GM10248 (cell line): ENCODE measurements around the gene SEMG1.
A peak's percentile ranks its signal among the peaks of the same experiment; 100 is the strongest.

Experiments
- CTCF ChIA-PET: fragments of 300-600 bp; sonication (Branson Sonifier 250); formaldehyde crosslinking; extraction: SDS; loops from one replicate; lab custom pipeline; 2021; ENCODE audit warnings: antibody characterized with exemption; lab: Yijun Ruan, JAX
- POLR2A ChIA-PET: fragments of 350-650 bp; sonication (Branson Sonifier 250); formaldehyde crosslinking; extraction: SDS; loops from one replicate; lab custom pipeline; 2020; ENCODE audit warnings: antibody characterized with exemption; lab: Yijun Ruan, JAX
- DNase-seq: peaks from one replicate; pipeline ENCODE4 v3.0.0; 2012; ENCODE audit errors: extremely low spot score
- CTCF ChIP-seq: IDR thresholded peaks from 2 replicates; pipeline ENCODE4 v1.5.1; 2012; ENCODE audit warnings: mild to moderate bottlenecking, low read depth; ENCODE audit errors: extremely low read depth, missing control alignments, control extremely low read depth

The SEMG1 gene

GRCh38 chr20:45235995-45236394, 29.2 kb downstream of the SEMG1 start:
- peak; percentile 24 for TF ChIP-seq CTCF
- no peak for DNase-seq
- ChIA-PET POLR2A (no interaction called here), CTCF (interaction anchor here (1.2 kb wide), 1 partner anchor 58 kb away, joined by 3 read pairs; no protein-coding TSS in a partner anchor)

DNA sequence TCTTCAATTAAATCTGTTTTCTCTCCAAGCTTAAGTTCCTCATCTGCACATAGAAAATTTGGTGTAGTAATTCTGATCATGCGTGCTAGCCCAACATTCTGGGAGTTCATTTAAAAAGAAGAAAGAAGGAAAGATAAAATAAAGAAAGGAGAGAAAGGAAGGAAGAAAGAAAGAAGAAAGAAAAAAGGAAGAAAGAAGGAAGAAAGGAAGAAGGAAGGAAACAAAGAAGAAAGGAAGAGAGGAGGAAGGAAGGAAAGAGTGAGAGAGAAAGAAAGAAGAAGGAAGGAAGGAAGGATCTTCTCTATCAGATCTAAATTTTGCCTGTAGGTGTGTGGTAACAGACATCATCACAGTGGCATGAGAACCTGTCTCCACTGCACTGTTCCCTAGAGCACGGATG, 31.3 kb downstream of the SEMG1 start:
- ChIA-PET CTCF (no interaction called here), POLR2A (no interaction called here)

DNA sequence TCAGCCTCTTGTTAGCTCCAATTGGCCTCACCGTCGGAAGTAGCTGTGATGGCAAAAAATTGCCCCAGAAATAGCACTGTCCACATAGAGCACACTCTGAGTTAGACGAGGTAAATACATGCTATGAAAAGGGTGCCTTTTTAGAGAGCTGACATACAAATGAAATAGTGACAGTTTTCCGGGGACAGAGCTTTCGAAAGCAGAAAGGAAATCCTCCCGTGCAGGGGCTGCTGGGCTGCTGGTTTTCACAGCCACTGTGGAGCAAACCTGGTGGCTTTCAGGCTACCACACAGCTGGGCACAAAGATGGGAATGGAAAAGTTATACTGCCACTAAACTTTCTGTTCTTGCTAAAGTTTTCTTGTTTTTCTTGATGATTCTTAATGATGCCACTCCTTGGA, 39.3 kb downstream of the SEMG1 start:
- ChIA-PET POLR2A (no interaction called here), CTCF (interaction anchor here (1.4 kb wide), 1 partner anchor 9 kb away, joined by 3 read pairs; the partner anchor contains the start of gene SLPI)
- TF ChIP-seq CTCF = no peak
- DNase-seq = no peak

More for the DNA sequence above, 31.3 kb downstream of the SEMG1 start:
- no peak for TF ChIP-seq CTCF
- no peak for DNase-seq

GRCh38 chr20:45247865-45248264, 41.0 kb downstream of the SEMG1 start:
- no peak for DNase-seq
- TF ChIP-seq CTCF = no peak

DNA sequence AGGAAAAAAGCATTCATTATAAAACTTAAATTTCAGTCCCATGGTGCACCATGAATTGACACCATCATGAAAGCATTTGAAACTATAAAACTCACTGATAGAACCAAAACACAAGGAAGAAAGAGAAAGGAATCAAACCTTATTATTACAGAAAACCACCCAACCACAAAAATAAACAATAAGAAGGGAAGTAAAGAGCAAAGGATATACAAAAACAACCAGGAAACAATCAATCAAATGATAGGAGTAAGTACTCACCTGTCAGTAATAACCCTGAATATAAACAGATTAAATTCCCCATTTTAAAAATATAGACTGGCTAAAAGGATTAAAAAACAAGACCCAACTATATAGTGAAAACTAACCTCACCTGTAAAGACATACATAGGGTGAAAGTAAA, 41.8 kb downstream of the SEMG1 start:
- CTCF ChIA-PET = interaction anchor here (0.8 kb wide), 1 partner anchor 8 kb away, joined by 3 read pairs; no protein-coding TSS in a partner anchor
- POLR2A ChIA-PET = no interaction called here

More at GRCh38 chr20:45247865-45248264, 41.0 kb downstream of the SEMG1 start:
- ChIA-PET POLR2A (no interaction called here), CTCF (interaction anchor here (0.8 kb wide), 1 partner anchor 9 kb away, joined by 3 read pairs; no protein-coding TSS in a partner anchor)

GRCh38 chr20:45251884-45252560, 45.2 kb downstream of the SEMG1 start:
- ChIA-PET CTCF (no interaction called here), POLR2A (no interaction called here)
- no peak for TF ChIP-seq CTCF

More for the DNA sequence above, 41.8 kb downstream of the SEMG1 start:
- TF ChIP-seq CTCF = no peak
- no peak for DNase-seq

DNA sequence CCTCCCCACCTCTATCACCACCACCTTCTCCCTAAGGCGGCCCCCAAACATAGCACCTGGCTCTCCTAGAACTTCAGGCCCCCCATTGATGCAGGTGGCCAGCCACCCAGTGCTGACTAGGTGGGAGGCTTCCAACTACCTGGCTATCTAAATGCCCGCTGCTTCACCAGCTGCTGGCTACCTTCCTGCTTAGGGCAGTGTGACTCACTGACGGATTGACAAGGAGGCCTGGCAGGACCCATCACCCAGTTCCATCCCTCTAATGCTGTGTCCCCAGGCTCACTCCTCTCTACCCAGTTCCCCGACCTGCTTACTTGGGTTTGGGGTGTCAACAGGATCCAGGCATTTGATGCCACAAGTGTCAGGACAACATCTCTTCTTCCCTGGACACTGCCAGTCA, 46.4 kb downstream of the SEMG1 start:
- CTCF ChIA-PET = no interaction called here
- no peak for TF ChIP-seq CTCF
- POLR2A ChIA-PET = no interaction called here
- DNase-seq = no peak

More at GRCh38 chr20:45251884-45252560, 45.2 kb downstream of the SEMG1 start:
- no peak for DNase-seq
